GM18505 (cell line): Measurements from ENCODE around the gene HOXB3.

Source experiments
- ATAC-seq: cut with Tn5 transposase; IDR thresholded peaks from one replicate; pipeline ENCODE4 v1.9.1; 2021; ENCODE audit not compliant: unreplicated experiment
- POLR2A ChIP-seq: IDR thresholded peaks from 4 replicates; pipeline ENCODE4 v1.6.1; 2011; ENCODE audit warnings: borderline replicate concordance; ENCODE audit not compliant: insufficient read depth, insufficient read length; ENCODE audit errors: extremely low read depth

Gene HOXB3

GRCh38 chr17:48630009-48630924 is 40.2 kb upstream of the HOXB3 start:
- no peak for ATAC-seq
- no peak for TF ChIP-seq POLR2A

- no peak for ATAC-seq
Measured at GRCh38 chr17:48629411-48629759, 39.3 kb upstream of the HOXB3 start.

GRCh38 chr17:48628649-48629410 is 38.8 kb upstream of the HOXB3 start:
- no peak for TF ChIP-seq POLR2A
- no peak for ATAC-seq

More at GRCh38 chr17:48629411-48629759, 39.3 kb upstream of the HOXB3 start:
- TF ChIP-seq POLR2A: no peak

GRCh38 chr17:48627623-48628521 is 37.8 kb upstream of the HOXB3 start:
- no peak for ATAC-seq
- no peak for TF ChIP-seq POLR2A

GRCh38 chr17:48627118-48627597 is 37.1 kb upstream of the HOXB3 start:
- no peak for TF ChIP-seq POLR2A
- ATAC-seq: no peak

- no peak for TF ChIP-seq POLR2A
- no peak for ATAC-seq
Measured at GRCh38 chr17:48626245-48627117, 36.4 kb upstream of the HOXB3 start, which contains the start of gene HOXB9. TSS of gene HOXB9 (minus strand) at chr17:48626358. CDS start at chr17:48626269, 89 bp downstream.

- no peak for ATAC-seq
- no peak for TF ChIP-seq POLR2A
Measured at GRCh38 chr17:48625495-48626244, 35.6 kb upstream of the HOXB3 start.

- no peak for TF ChIP-seq POLR2A
- ATAC-seq: no peak
Measured at GRCh38 chr17:48624544-48625494, 34.8 kb upstream of the HOXB3 start.

GRCh38 chr17:48624118-48624517 is 34.1 kb upstream of the HOXB3 start:
- no peak for TF ChIP-seq POLR2A
- ATAC-seq: no peak

GRCh38 chr17:48623583-48623982 is 33.5 kb upstream of the HOXB3 start:
- no peak for ATAC-seq

More at GRCh38 chr17:48623583-48623982, 33.5 kb upstream of the HOXB3 start:
- TF ChIP-seq POLR2A: no peak
